ENCODE data around the gene ZNF740.

DNA sequence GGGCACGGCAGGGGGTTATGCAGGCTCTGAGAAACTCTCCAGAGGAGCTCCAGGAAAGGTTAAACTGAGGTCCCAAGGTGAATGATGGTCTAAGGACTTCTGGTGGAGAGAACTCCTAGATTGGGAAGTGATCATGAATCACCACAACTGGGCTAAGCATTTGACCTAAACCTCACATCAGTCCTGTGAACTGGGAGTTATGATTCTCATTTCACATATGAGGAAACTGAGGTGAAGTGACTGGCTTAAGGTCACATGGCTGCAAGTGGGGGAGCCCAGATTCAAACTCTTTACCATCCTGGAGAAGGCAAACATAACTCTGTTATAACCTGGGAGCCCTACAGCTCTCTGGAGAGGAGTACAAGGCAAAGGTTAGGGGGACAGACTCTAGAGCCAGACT, 47.3 kb downstream of the ZNF740 start:
- TF ChIP-seq, protein P1, sequence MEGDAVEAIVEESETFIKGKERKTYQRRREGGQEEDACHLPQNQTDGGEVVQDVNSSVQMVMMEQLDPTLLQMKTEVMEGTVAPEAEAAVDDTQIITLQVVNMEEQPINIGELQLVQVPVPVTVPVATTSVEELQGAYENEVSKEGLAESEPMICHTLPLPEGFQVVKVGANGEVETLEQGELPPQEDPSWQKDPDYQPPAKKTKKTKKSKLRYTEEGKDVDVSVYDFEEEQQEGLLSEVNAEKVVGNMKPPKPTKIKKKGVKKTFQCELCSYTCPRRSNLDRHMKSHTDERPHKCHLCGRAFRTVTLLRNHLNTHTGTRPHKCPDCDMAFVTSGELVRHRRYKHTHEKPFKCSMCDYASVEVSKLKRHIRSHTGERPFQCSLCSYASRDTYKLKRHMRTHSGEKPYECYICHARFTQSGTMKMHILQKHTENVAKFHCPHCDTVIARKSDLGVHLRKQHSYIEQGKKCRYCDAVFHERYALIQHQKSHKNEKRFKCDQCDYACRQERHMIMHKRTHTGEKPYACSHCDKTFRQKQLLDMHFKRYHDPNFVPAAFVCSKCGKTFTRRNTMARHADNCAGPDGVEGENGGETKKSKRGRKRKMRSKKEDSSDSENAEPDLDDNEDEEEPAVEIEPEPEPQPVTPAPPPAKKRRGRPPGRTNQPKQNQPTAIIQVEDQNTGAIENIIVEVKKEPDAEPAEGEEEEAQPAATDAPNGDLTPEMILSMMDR (conservative IDR thresholded peaks at IDR 0.05; ENCODE audit: low read depth, low read length) = no peak
- TF ChIP-seq POLR2A (IDR thresholded peaks at IDR 0.05; ENCODE audit: low read depth, low read length) (no peak), FOS (IDR thresholded peaks at IDR 0.05; ENCODE audit: low read depth, low read length) (no peak), RAD21 (IDR thresholded peaks at IDR 0.05; ENCODE audit: low read length) (no peak), MXI1 (IDR thresholded peaks at IDR 0.05; ENCODE audit: borderline replicate concordance, low read depth, low read length) (no peak), CEBPB (IDR thresholded peaks at IDR 0.05; ENCODE audit: low read depth, low read length) (no peak), ELK1 (IDR thresholded peaks at IDR 0.05; ENCODE audit: borderline replicate concordance, low read depth, low read length) (no peak), SMC3 (IDR thresholded peaks at IDR 0.05; ENCODE audit: low read depth, low read length) (no peak), MAFK (IDR thresholded peaks at IDR 0.05; ENCODE audit: low read depth, low read length) (no peak), MAZ (IDR thresholded peaks at IDR 0.05; ENCODE audit: borderline replicate concordance, low read depth, low read length) (no peak), RFX5 (IDR thresholded peaks at IDR 0.05; ENCODE audit: low read depth, low read length) (no peak)
- TF ChIP-seq, protein P2, sequence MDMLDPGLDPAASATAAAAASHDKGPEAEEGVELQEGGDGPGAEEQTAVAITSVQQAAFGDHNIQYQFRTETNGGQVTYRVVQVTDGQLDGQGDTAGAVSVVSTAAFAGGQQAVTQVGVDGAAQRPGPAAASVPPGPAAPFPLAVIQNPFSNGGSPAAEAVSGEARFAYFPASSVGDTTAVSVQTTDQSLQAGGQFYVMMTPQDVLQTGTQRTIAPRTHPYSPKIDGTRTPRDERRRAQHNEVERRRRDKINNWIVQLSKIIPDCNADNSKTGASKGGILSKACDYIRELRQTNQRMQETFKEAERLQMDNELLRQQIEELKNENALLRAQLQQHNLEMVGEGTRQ (IDR thresholded peaks at IDR 0.05; ENCODE audit: low read depth, low read length) = no peak
